Hepatocyte (in vitro differentiated cells): ENCODE measurements around the gene HNRNPK.

ENCODE experiments used
- CTCF ChIP-seq: fragments of 200-600 bp; sonication (generic); IDR thresholded peaks from 2 replicates; pipeline ENCODE4 v1.5.1; 2016; ENCODE audit warnings: antibody characterized with exemption, mild to moderate bottlenecking; ENCODE audit not compliant: poor library complexity
- EZH2 ChIP-seq: fragments of 200-600 bp; sonication (generic); IDR thresholded peaks from 2 replicates; pipeline ENCODE4 v1.6.1; 2016; ENCODE audit warnings: antibody characterized with exemption, mild to moderate bottlenecking, borderline replicate concordance
- EZH2phosphoT487 ChIP-seq: fragments of 200-600 bp; sonication (generic); IDR thresholded peaks from one replicate; pipeline ENCODE4 v1.6.1; 2018; ENCODE audit warnings: antibody characterized with exemption, mild to moderate bottlenecking, low read depth, moderate library complexity; ENCODE audit not compliant: unreplicated experiment, severe bottlenecking

GRCh38 chr9:83920469-83920926 lies 59.5 kb downstream of the HNRNPK start:
- no peak for TF ChIP-seq CTCF
- TF ChIP-seq EZH2 = no peak
- no peak for TF ChIP-seq EZH2phosphoT487
